Muscle layer of duodenum (tissue), 2 donors: ENCODE results near the gene RNF113B.

ENCODE experiments used
- H3K27ac ChIP-seq: one replicate; pipeline ENCODE4 v1.7.0; 2013; ENCODE audit warnings: mild to moderate bottlenecking, low read length
- H3K27me3 ChIP-seq: one replicate; pipeline ENCODE4 v1.7.0; 2013; ENCODE audit warnings: low read depth, mild to moderate bottlenecking, control low read depth, low read length
- H3K36me3 ChIP-seq, 2 donors: one replicate each; pipeline ENCODE4 v1.7.0; 2013; ENCODE audit warnings: low read length in 2 of 2, control low read depth in 1 of 2, mild to moderate bottlenecking in 1 of 2; ENCODE audit not compliant: insufficient read depth in 2 of 2, control insufficient read depth in 1 of 2
- H3K4me1 ChIP-seq, 2 donors: one replicate each; pipeline ENCODE4 v1.7.0; 2013; ENCODE audit warnings: low read length in 2 of 2, mild to moderate bottlenecking in 2 of 2, control low read depth in 1 of 2, moderate library complexity in 1 of 2; ENCODE audit not compliant: insufficient read depth in 2 of 2, control insufficient read depth in 1 of 2
- H3K4me3 ChIP-seq, 2 donors: one replicate each; pipeline ENCODE4 v1.7.0; 2013; ENCODE audit warnings: low read length in 2 of 2, low read depth in 1 of 2, mild to moderate bottlenecking in 1 of 2
- H3K9me3 ChIP-seq, 2 donors: one replicate each; pipeline ENCODE4 v1.7.0; 2013; ENCODE audit warnings: low read length in 2 of 2, control low read depth in 1 of 2, mild to moderate bottlenecking in 1 of 2; ENCODE audit not compliant: control insufficient read depth in 1 of 2
- donor health status: healthy.

RNF113B gene

GRCh38 chr13:98203646-98204326 lies 26.7 kb upstream of the RNF113B start:
- Histone ChIP-seq H3K4me1 (no peaks in the 10 kb centered on the region), H3K9me3 (peaks cover 5 to 9% of the 10 kb centered on the region in 2 donors), H3K27me3 (no peaks in the 10 kb centered on the region), H3K4me3 (no peak overlapping the region), H3K36me3 (no peaks in the 10 kb centered on the region), H3K27ac (no peak overlapping the region)

GRCh38 chr13:98201984-98202383 lies 24.9 kb upstream of the RNF113B start:
- no peaks in the 10 kb centered on the region for H3K36me3 ChIP-seq
- no peaks in the 10 kb centered on the region for H3K27me3 ChIP-seq
- H3K27ac ChIP-seq, result no peak overlapping the region
- no peak overlapping the region for H3K4me3 ChIP-seq
- peaks cover 5 to 9% of the 10 kb centered on the region in 2 donors for H3K9me3 ChIP-seq
- H3K4me1 ChIP-seq, result no peaks in the 10 kb centered on the region

GRCh38 chr13:98201189-98201588 lies 24.1 kb upstream of the RNF113B start:
- no peaks in the 10 kb centered on the region for H3K4me1 ChIP-seq
- H3K9me3 ChIP-seq, result peaks cover 1 to 7% of the 10 kb centered on the region in 2 donors
- no peak overlapping the region for H3K4me3 ChIP-seq
- H3K27ac ChIP-seq, result no peak overlapping the region
- no peaks in the 10 kb centered on the region for H3K27me3 ChIP-seq
- no peaks in the 10 kb centered on the region for H3K36me3 ChIP-seq

- Histone ChIP-seq H3K4me1 (no peaks in the 10 kb centered on the region), H3K27me3 (no peaks in the 10 kb centered on the region), H3K36me3 (no peaks in the 10 kb centered on the region), H3K27ac (no peak overlapping the region), H3K9me3 (no peaks in the 10 kb centered on the region), H3K4me3 (no peak overlapping the region)
Observed at GRCh38 chr13:98200211-98200878, 23.3 kb upstream of the RNF113B start.

GRCh38 chr13:98199480-98199879 lies 22.4 kb upstream of the RNF113B start:
- Histone ChIP-seq H3K27me3 (no peaks in the 10 kb centered on the region), H3K9me3 (no peaks in the 10 kb centered on the region), H3K27ac (no peak overlapping the region), H3K36me3 (no peaks in the 10 kb centered on the region), H3K4me3 (no peak overlapping the region), H3K4me1 (no peaks in the 10 kb centered on the region)

GRCh38 chr13:98198683-98199082 lies 21.6 kb upstream of the RNF113B start:
- Histone ChIP-seq H3K4me3 (no peak overlapping the region), H3K36me3 (no peaks in the 10 kb centered on the region), H3K27ac (no peak overlapping the region), H3K4me1 (no peaks in the 10 kb centered on the region), H3K9me3 (no peaks in the 10 kb centered on the region), H3K27me3 (no peaks in the 10 kb centered on the region)

GRCh38 chr13:98195054-98195791 lies 18.2 kb upstream of the RNF113B start:
- Histone ChIP-seq H3K36me3 (no peaks in the 10 kb centered on the region), H3K27ac (no peak overlapping the region), H3K9me3 (no peaks in the 10 kb centered on the region), H3K27me3 (no peaks in the 10 kb centered on the region), H3K4me1 (peaks cover 0 to 4% of the 10 kb centered on the region in 2 donors), H3K4me3 (no peak overlapping the region)

GRCh38 chr13:98192008-98192407 lies 14.9 kb upstream of the RNF113B start:
- no peak overlapping the region for H3K4me3 ChIP-seq
- H3K4me1 ChIP-seq, result peaks cover 0 to 9% of the 10 kb centered on the region in 2 donors
- no peaks in the 10 kb centered on the region for H3K27me3 ChIP-seq
- H3K27ac ChIP-seq, result no peak overlapping the region
- no peaks in the 10 kb centered on the region for H3K36me3 ChIP-seq
- no peaks in the 10 kb centered on the region for H3K9me3 ChIP-seq

- H3K4me1 ChIP-seq, result peaks cover 0 to 9% of the 10 kb centered on the region in 2 donors
- no peak overlapping the region for H3K27ac ChIP-seq
- H3K4me3 ChIP-seq, result no peak overlapping the region
- H3K36me3 ChIP-seq, result no peaks in the 10 kb centered on the region
- H3K27me3 ChIP-seq, result no peaks in the 10 kb centered on the region
- H3K9me3 ChIP-seq, result no peaks in the 10 kb centered on the region
Observed at GRCh38 chr13:98190889-98191444, 13.9 kb upstream of the RNF113B start.

GRCh38 chr13:98189841-98190505 lies 12.9 kb upstream of the RNF113B start:
- H3K27me3 ChIP-seq, result no peaks in the 10 kb centered on the region
- H3K4me1 ChIP-seq, result peaks cover 0 to 9% of the 10 kb centered on the region in 2 donors
- no peak overlapping the region for H3K27ac ChIP-seq
- H3K36me3 ChIP-seq, result no peaks in the 10 kb centered on the region
- no peaks in the 10 kb centered on the region for H3K9me3 ChIP-seq
- H3K4me3 ChIP-seq, result no peak overlapping the region
